PC-9 (cell line): Measurements from ENCODE around the gene C2CD5.

ENCODE experiments used
- CTCF ChIP-seq: fragments of 200-600 bp; sonication (generic); conservative IDR thresholded peaks from 2 replicates; pipeline ENCODE4 v1.6.1; 2017; ENCODE audit warnings: mixed run types, antibody characterized with exemption, mild to moderate bottlenecking, moderate library complexity
- EZH2 ChIP-seq: fragments of 200-600 bp; sonication (generic); IDR thresholded peaks from 2 replicates; pipeline ENCODE4 v1.8.0; 2017; ENCODE audit warnings: antibody characterized with exemption, low read depth

DNA sequence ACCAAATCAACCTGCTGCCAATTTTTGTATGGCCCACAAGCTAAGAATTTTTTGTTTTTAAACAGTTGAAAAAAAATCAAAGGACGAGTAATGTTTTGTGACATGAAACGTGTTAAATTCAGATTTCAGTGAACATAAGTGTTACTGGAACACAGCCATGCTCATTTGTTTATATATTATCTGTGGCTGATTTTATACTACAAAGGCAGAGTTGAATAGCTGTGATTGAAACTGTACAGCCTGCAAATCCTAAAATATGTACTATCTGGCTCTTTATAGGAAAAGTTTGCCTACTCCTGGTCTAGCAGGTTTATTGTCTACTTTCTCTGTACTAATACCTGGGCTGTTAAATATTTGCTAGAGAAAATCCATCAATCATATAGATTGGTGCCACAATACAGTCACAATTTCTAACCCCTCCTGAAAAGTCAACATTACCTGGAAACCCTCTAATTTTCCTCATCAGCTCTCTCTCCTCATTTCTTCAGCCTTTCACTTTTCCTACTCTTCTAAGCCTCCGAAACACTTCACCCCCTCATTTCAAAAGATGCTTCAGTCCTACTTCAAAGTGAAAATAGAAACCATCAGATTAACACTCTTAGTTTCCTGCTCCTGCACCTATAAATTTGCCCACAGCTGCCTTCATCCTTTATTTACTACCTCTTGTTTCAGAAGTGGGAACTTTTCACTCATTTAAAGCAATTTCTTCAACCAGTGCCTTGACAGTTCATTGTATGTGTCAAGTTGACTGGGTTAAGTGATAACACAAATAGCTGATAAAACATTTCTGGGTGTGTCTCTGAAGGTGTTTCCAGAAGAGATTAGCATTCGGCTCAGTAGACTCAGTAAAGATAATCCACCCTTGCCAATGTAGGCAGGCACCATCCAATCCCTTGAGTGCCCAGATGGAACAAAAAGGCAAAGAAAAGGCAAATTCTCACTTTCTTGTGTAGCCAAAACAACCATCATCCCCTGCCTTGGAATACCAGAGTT, 18.0 kb upstream of the C2CD5 start:
- TF ChIP-seq CTCF: no peak
- TF ChIP-seq EZH2: no peak
